ENCODE results near the gene TLR4.

Gene TLR4

GRCh38 chr9:117704024-117704575, at the start of gene TLR4:
TSS of gene TLR4 (plus strand) at chr9:117704403. CDS start at chr9:117704473, 70 bp downstream.
- H3K4me3 ChIP-seq (ENCODE audit: low read length): no peak within 1 kb of the TSS; the same call in 1 of the 2 replicates
- no peak for TF ChIP-seq ZNF274 (IDR thresholded peaks at IDR 0.05; ENCODE audit: low read depth, low read length)

- H3K4me3 ChIP-seq (ENCODE audit: low read length): no peak overlapping the region
- no peak for TF ChIP-seq ZNF274 (IDR thresholded peaks at IDR 0.05; ENCODE audit: low read depth, low read length)
These were observed 48.2 kb upstream of the TLR4 start for GRCh38 chr9:117656002-117656401.

- H3K4me3 ChIP-seq (ENCODE audit: low read length): no peak overlapping the region
- no peak for TF ChIP-seq ZNF274 (IDR thresholded peaks at IDR 0.05; ENCODE audit: low read depth, low read length)
These were observed 41.6 kb upstream of the TLR4 start for GRCh38 chr9:117662651-117663050.

- TF ChIP-seq ZNF274 (IDR thresholded peaks at IDR 0.05; ENCODE audit: low read depth, low read length): no peak
- no peak overlapping the region for H3K4me3 ChIP-seq (ENCODE audit: low read length)
These were observed 39.8 kb upstream of the TLR4 start for GRCh38 chr9:117664419-117664818.

- TF ChIP-seq ZNF274 (IDR thresholded peaks at IDR 0.05; ENCODE audit: low read depth, low read length): no peak
- H3K4me3 ChIP-seq (ENCODE audit: low read length): no peak overlapping the region
These were observed 38.4 kb upstream of the TLR4 start for GRCh38 chr9:117665601-117666385.

GRCh38 chr9:117671468-117671867, 32.7 kb upstream of the TLR4 start:
- no peak overlapping the region for H3K4me3 ChIP-seq (ENCODE audit: low read length)
- no peak for TF ChIP-seq ZNF274 (IDR thresholded peaks at IDR 0.05; ENCODE audit: low read depth, low read length)

- TF ChIP-seq ZNF274 (IDR thresholded peaks at IDR 0.05; ENCODE audit: low read depth, low read length): no peak
These were observed 31.8 kb upstream of the TLR4 start for GRCh38 chr9:117672369-117672768.

GRCh38 chr9:117677572-117677971, 26.6 kb upstream of the TLR4 start:
- no peak for TF ChIP-seq ZNF274 (IDR thresholded peaks at IDR 0.05; ENCODE audit: low read depth, low read length)

More at GRCh38 chr9:117672369-117672768, 31.8 kb upstream of the TLR4 start:
- no peak overlapping the region for H3K4me3 ChIP-seq (ENCODE audit: low read length)

GRCh38 chr9:117678871-117679270, 25.3 kb upstream of the TLR4 start:
- TF ChIP-seq ZNF274 (IDR thresholded peaks at IDR 0.05; ENCODE audit: low read depth, low read length): no peak
- H3K4me3 ChIP-seq (ENCODE audit: low read length): no peak overlapping the region

More at GRCh38 chr9:117677572-117677971, 26.6 kb upstream of the TLR4 start:
- no peak overlapping the region for H3K4me3 ChIP-seq (ENCODE audit: low read length)

GRCh38 chr9:117679416-117679815, 24.8 kb upstream of the TLR4 start:
- TF ChIP-seq ZNF274 (IDR thresholded peaks at IDR 0.05; ENCODE audit: low read depth, low read length): no peak
- no peak overlapping the region for H3K4me3 ChIP-seq (ENCODE audit: low read length)

- TF ChIP-seq ZNF274 (IDR thresholded peaks at IDR 0.05; ENCODE audit: low read depth, low read length): no peak
These were observed 22.3 kb upstream of the TLR4 start for GRCh38 chr9:117681888-117682287.

GRCh38 chr9:117682955-117683710, 21.1 kb upstream of the TLR4 start:
- no peak for TF ChIP-seq ZNF274 (IDR thresholded peaks at IDR 0.05; ENCODE audit: low read depth, low read length)
- no peak overlapping the region for H3K4me3 ChIP-seq (ENCODE audit: low read length)

More at GRCh38 chr9:117681888-117682287, 22.3 kb upstream of the TLR4 start:
- no peak overlapping the region for H3K4me3 ChIP-seq (ENCODE audit: low read length)

- TF ChIP-seq ZNF274 (IDR thresholded peaks at IDR 0.05; ENCODE audit: low read depth, low read length): no peak
- no peak overlapping the region for H3K4me3 ChIP-seq (ENCODE audit: low read length)
These were observed 16.7 kb upstream of the TLR4 start for GRCh38 chr9:117687532-117687931.

GRCh38 chr9:117691367-117691766, 12.8 kb upstream of the TLR4 start:
- no peak overlapping the region for H3K4me3 ChIP-seq (ENCODE audit: low read length)
- no peak for TF ChIP-seq ZNF274 (IDR thresholded peaks at IDR 0.05; ENCODE audit: low read depth, low read length)

- no peak for TF ChIP-seq ZNF274 (IDR thresholded peaks at IDR 0.05; ENCODE audit: low read depth, low read length)
- H3K4me3 ChIP-seq (ENCODE audit: low read length): no peak overlapping the region
These were observed 8.0 kb upstream of the TLR4 start for GRCh38 chr9:117696154-117696553.
